Mesenchymal stem cell (in vitro differentiated cells and primary cell): ENCODE measurements around the gene TSPAN5.

ENCODE experiments used
- DNase-seq: peaks from one replicate; pipeline ENCODE4 v3.0.0-alpha.2; 2013
- H2AFZ ChIP-seq: one replicate; pipeline ENCODE4 v1.6.1; 2013; ENCODE audit warnings: low read depth, mild to moderate bottlenecking, control low read depth, inconsistent platforms, low read length, moderate library complexity
- H2AK5ac ChIP-seq: 2 replicates; pipeline ENCODE4 v1.6.1; 2013; ENCODE audit warnings: low read length, moderate library complexity, mild to moderate bottlenecking, inconsistent platforms; ENCODE audit not compliant: severe bottlenecking
- H2BK120ac ChIP-seq: one replicate; pipeline ENCODE4 v1.6.1; 2013; ENCODE audit warnings: low read depth, mild to moderate bottlenecking, inconsistent platforms, low read length, moderate library complexity
- H2BK12ac ChIP-seq, 2 experiments: one replicate each; pipeline ENCODE4 v1.6.1; 2013; ENCODE audit warnings: inconsistent platforms in 2 of 2, low read length in 2 of 2, mild to moderate bottlenecking in 2 of 2, moderate library complexity in 2 of 2, control low read depth in 1 of 2
- H2BK15ac ChIP-seq: one replicate; pipeline ENCODE4 v1.6.1; 2013; ENCODE audit warnings: mild to moderate bottlenecking, low read depth, inconsistent platforms; ENCODE audit not compliant: poor library complexity, severe bottlenecking
- H2BK5ac ChIP-seq: 2 replicates; pipeline ENCODE4 v1.6.1; 2013; ENCODE audit warnings: low read depth, mild to moderate bottlenecking, low read length, control low read depth, inconsistent platforms; ENCODE audit not compliant: poor library complexity, severe bottlenecking
- H3K14ac ChIP-seq, 2 experiments: one replicate each; pipeline ENCODE4 v1.6.1; 2013; ENCODE audit warnings: inconsistent platforms in 2 of 2, low read length in 2 of 2, control low read depth in 1 of 2, mild to moderate bottlenecking in 1 of 2, moderate library complexity in 1 of 2
- H3K18ac ChIP-seq, 2 experiments: one replicate each; pipeline ENCODE4 v1.6.1; 2013; ENCODE audit warnings: inconsistent platforms in 2 of 2, low read length in 2 of 2, control low read depth in 1 of 2, low read depth in 1 of 2, mild to moderate bottlenecking in 1 of 2
- H3K23ac ChIP-seq, 2 experiments: one replicate each; pipeline ENCODE4 v1.6.1; 2013; ENCODE audit warnings: inconsistent platforms in 2 of 2, low read length in 2 of 2, mild to moderate bottlenecking in 2 of 2, moderate library complexity in 2 of 2, control low read depth in 1 of 2
- H3K27ac ChIP-seq: 2 replicates; pipeline ENCODE4 v1.5.1; 2013; ENCODE audit warnings: mild to moderate bottlenecking, moderate library complexity, low read length, control low read depth, inconsistent platforms; ENCODE audit not compliant: poor library complexity, severe bottlenecking
- H3K27me3 ChIP-seq, 2 experiments: 2 replicates each; pipeline versions ENCODE4 v1.6.1 to v1.7.0; 2013; ENCODE audit warnings: low read length in 2 of 2, mild to moderate bottlenecking in 2 of 2, moderate library complexity in 2 of 2, control low read depth in 1 of 2, inconsistent platforms in 1 of 2; ENCODE audit not compliant: control insufficient read depth in 1 of 2, insufficient read depth in 1 of 2
- H3K36me3 ChIP-seq, 2 experiments: 2 replicates each; pipeline versions ENCODE4 v1.6.1 to v1.7.0; 2013; ENCODE audit warnings: low read length in 2 of 2, control low read depth in 1 of 2, inconsistent platforms in 1 of 2, low read depth in 1 of 2, mild to moderate bottlenecking in 1 of 2; ENCODE audit not compliant: insufficient read depth in 2 of 2, control insufficient read depth in 1 of 2
- H3K4ac ChIP-seq, 2 experiments: one replicate each; pipeline ENCODE4 v1.6.1; 2013; ENCODE audit warnings: inconsistent platforms in 2 of 2, low read length in 2 of 2, mild to moderate bottlenecking in 2 of 2, moderate library complexity in 2 of 2, control low read depth in 1 of 2, low read depth in 1 of 2
- H3K4me1 ChIP-seq: 2 replicates; pipeline ENCODE4 v1.6.1; 2013; ENCODE audit warnings: low read depth, low read length, control low read depth; ENCODE audit not compliant: control insufficient read depth, insufficient read depth
- H3K4me2 ChIP-seq: 2 replicates; pipeline ENCODE4 v1.6.1; 2013; ENCODE audit warnings: low read length, mild to moderate bottlenecking, inconsistent platforms; ENCODE audit not compliant: poor library complexity, severe bottlenecking
- H3K4me3 ChIP-seq, 2 experiments: 2 replicates each; pipeline versions ENCODE4 v1.5.1 to v1.7.0; 2013; ENCODE audit warnings: low read length in 2 of 2, mild to moderate bottlenecking in 2 of 2, control low read depth in 1 of 2, low read depth in 1 of 2; ENCODE audit not compliant: insufficient read depth in 1 of 2
- H3K79me1 ChIP-seq: replicated peaks from 2 replicates; pipeline ENCODE4 v1.6.1; 2013; ENCODE audit warnings: mild to moderate bottlenecking, control low read depth, low read length, inconsistent platforms; ENCODE audit not compliant: poor library complexity, severe bottlenecking
- H3K9ac ChIP-seq: 2 replicates; pipeline ENCODE4 v1.7.0; 2013; ENCODE audit warnings: mild to moderate bottlenecking, low read length, moderate library complexity
- H3K9me3 ChIP-seq: 2 replicates; pipeline ENCODE4 v1.7.0; 2013; ENCODE audit warnings: mild to moderate bottlenecking, low read length; ENCODE audit not compliant: control insufficient read depth
- H4K8ac ChIP-seq: one replicate; pipeline ENCODE4 v1.6.1; 2013; ENCODE audit warnings: inconsistent platforms, mild to moderate bottlenecking, low read length, moderate library complexity
- H4K91ac ChIP-seq: one replicate; pipeline ENCODE4 v1.6.1; 2013; ENCODE audit warnings: mild to moderate bottlenecking, low read length, inconsistent platforms
- WGBS: methylation state at CpG from one replicate; pipeline ENCODE4 v1.1.7; 2013; ENCODE audit warnings: mixed read lengths; 5-methylcytosine and 5-hydroxymethylcytosine counted together

Gene TSPAN5

GRCh38 chr4:98519268-98519977 lies 139.0 kb downstream of the TSPAN5 start:
- H3K27me3 ChIP-seq, result no peaks in the 10 kb centered on the region
- peak overlapping the region; percentile 26 for H3K9ac ChIP-seq
- H3K27ac ChIP-seq, result peak overlapping the region; percentile 95
- no peak overlapping the region for H4K91ac ChIP-seq
- no peak overlapping the region for H3K23ac ChIP-seq
- no peak overlapping the region for H2BK15ac ChIP-seq
- peaks cover 22% of the 10 kb centered on the region for H3K4me1 ChIP-seq
- H2AFZ ChIP-seq, result no peak overlapping the region
- 75% methylated on average over 7 of the region's 7 CpGs for WGBS
- peak overlapping the region; percentile 91 for H2AK5ac ChIP-seq
- peak overlapping the region; percentile 60 to 63 for H3K18ac ChIP-seq
- no peak overlapping the region for H4K8ac ChIP-seq
- no peaks in the 10 kb centered on the region for H3K36me3 ChIP-seq
- H3K4me2 ChIP-seq, result no peak overlapping the region
- DNase-seq, result peak; percentile 33
- H3K79me1 ChIP-seq, result peaks cover 8% of the 10 kb centered on the region
- peak overlapping the region; percentile 39 for H2BK5ac ChIP-seq
- H3K4ac ChIP-seq, result peak overlapping the region in 1 of 2 experiments; percentile 38
- peak overlapping the region in 1 of 2 experiments; percentile 6 for H3K4me3 ChIP-seq
- H3K9me3 ChIP-seq, result no peaks in the 10 kb centered on the region
- peak overlapping the region in 1 of 2 experiments; percentile 34 for H2BK12ac ChIP-seq
- H3K14ac ChIP-seq, result no peak overlapping the region
- peak overlapping the region; percentile 29 for H2BK120ac ChIP-seq

GRCh38 chr4:98518559-98519267 lies 139.7 kb downstream of the TSPAN5 start:
- H3K79me1 ChIP-seq, result peaks cover 10% of the 10 kb centered on the region
- H3K4ac ChIP-seq, result peak overlapping the region; percentile 10 to 82
- H3K9me3 ChIP-seq, result no peaks in the 10 kb centered on the region
- H3K9ac ChIP-seq, result no peak overlapping the region
- no peaks in the 10 kb centered on the region for H3K27me3 ChIP-seq
- DNase-seq, result no peak
- H2BK12ac ChIP-seq, result peak overlapping the region in 1 of 2 experiments; percentile 98
- H2AFZ ChIP-seq, result no peak overlapping the region
- peak overlapping the region; percentile 91 for H2AK5ac ChIP-seq
- H4K91ac ChIP-seq, result no peak overlapping the region
- peak overlapping the region; percentile 60 to 92 for H3K18ac ChIP-seq
- H2BK15ac ChIP-seq, result no peak overlapping the region
- peak overlapping the region in 1 of 2 experiments; percentile 9 for H3K14ac ChIP-seq
- H3K4me1 ChIP-seq, result peaks cover 22% of the 10 kb centered on the region
- no peak overlapping the region for H3K4me2 ChIP-seq
- peak overlapping the region; percentile 29 for H2BK120ac ChIP-seq
- no peak overlapping the region for H4K8ac ChIP-seq
- H2BK5ac ChIP-seq, result peak overlapping the region; percentile 86
- no peak overlapping the region for H3K23ac ChIP-seq
- H3K36me3 ChIP-seq, result no peaks in the 10 kb centered on the region
- no peak overlapping the region for H3K4me3 ChIP-seq
- peak overlapping the region; percentile 93 for H3K27ac ChIP-seq
- 76% methylated on average over 5 of the region's 5 CpGs for WGBS

GRCh38 chr4:98517218-98518021 lies 141.0 kb downstream of the TSPAN5 start:
- no peak overlapping the region for H3K23ac ChIP-seq
- H3K4me2 ChIP-seq, result no peak overlapping the region
- peak overlapping the region; percentile 55 for H2BK120ac ChIP-seq
- H2BK12ac ChIP-seq, result peak overlapping the region in 1 of 2 experiments; percentile 86
- peak overlapping the region in 1 of 2 experiments; percentile 12 for H3K4me3 ChIP-seq
- H3K27me3 ChIP-seq, result no peaks in the 10 kb centered on the region
- peak; percentile 83 for DNase-seq
- no peaks in the 10 kb centered on the region for H3K36me3 ChIP-seq
- WGBS, result 57% methylated on average over 1 of the region's 2 CpGs
- H3K9ac ChIP-seq, result peak overlapping the region; percentile 14
- H2BK15ac ChIP-seq, result no peak overlapping the region
- peak overlapping the region in 1 of 2 experiments; percentile 24 for H3K14ac ChIP-seq
- peak overlapping the region; percentile 78 for H2AK5ac ChIP-seq
- H2AFZ ChIP-seq, result no peak overlapping the region
- peak overlapping the region; percentile 37 for H4K91ac ChIP-seq
- no peak overlapping the region for H4K8ac ChIP-seq
- H3K27ac ChIP-seq, result peak overlapping the region; percentile 95
- H3K4ac ChIP-seq, result peak overlapping the region; percentile 61 to 95
- no peaks in the 10 kb centered on the region for H3K9me3 ChIP-seq
- H3K4me1 ChIP-seq, result peaks cover 20% of the 10 kb centered on the region
- peak overlapping the region; percentile 17 to 87 for H3K18ac ChIP-seq
- H2BK5ac ChIP-seq, result no peak overlapping the region
- peaks cover 13% of the 10 kb centered on the region for H3K79me1 ChIP-seq
